Panc1 (cell line): ENCODE results near the gene CLVS2. TPM values are rescaled to one million over a fixed set of nuclear protein-coding genes. Genes with fewer than 3 reads are reported as not detected.

Experiments
- ATAC-seq: fragments of 200-7000 bp; cut with Tn5 transposase; 2 replicates; pipeline ENCODE4 v1.9.1; 2020; ENCODE audit warnings: mild to moderate bottlenecking, moderate library complexity
- Bru-seq: library from RNA; stranded (reverse); fragments of 400-500 nt; gene quantifications from one replicate; lab custom pipeline; 2021; lab: Mats Ljungman, UMichigan
- BruChase-seq, 2 experiments: library from RNA; stranded (reverse); fragments of 400-500 nt; gene quantifications; one replicate each; lab custom pipeline; 2021; lab: Mats Ljungman, UMichigan
- BruUV-seq: library from RNA; stranded (reverse); fragments of 400-500 nt; replicated peaks from 2 replicates; lab custom pipeline; 2021; lab: Mats Ljungman, UMichigan
- CTCF ChIA-PET: fragments of 300-600 bp; sonication (Branson Sonifier 250); formaldehyde crosslinking; loops from one replicate; lab custom pipeline; 2022; ENCODE audit warnings: antibody characterized with exemption; lab: Charles Lee
- POLR2A ChIA-PET: fragments of 300-600 bp; sonication (Branson Sonifier 250); formaldehyde crosslinking; loops from one replicate; lab custom pipeline; 2022; ENCODE audit warnings: antibody characterized with exemption; lab: Charles Lee
- DNase-seq: peaks from one replicate; pipeline ENCODE4 v3.0.0-alpha.2; 2010; ENCODE audit warnings: low read depth, low spot score
- H3K27ac ChIP-seq: 2 replicates; pipeline ENCODE4 v1.5.1; 2011; ENCODE audit warnings: mild to moderate bottlenecking, low read length, inconsistent platforms
- H3K27me3 ChIP-seq: fragments of 200-500 bp; sonication (Bioruptor generic); 2 replicates; pipeline ENCODE4 v1.6.0; 2014; ENCODE audit warnings: low read length, inconsistent platforms; ENCODE audit not compliant: control insufficient read depth, insufficient read depth
- H3K36me3 ChIP-seq: fragments of 200-500 bp; sonication (Bioruptor generic); 2 replicates; pipeline ENCODE4 v1.5.1; 2014; ENCODE audit warnings: inconsistent platforms, mild to moderate bottlenecking, low read length, moderate library complexity; ENCODE audit not compliant: control insufficient read depth, insufficient read depth
- H3K4me1 ChIP-seq: 2 replicates; pipeline ENCODE4 v1.5.1; 2011; ENCODE audit warnings: inconsistent platforms, mild to moderate bottlenecking, low read length, moderate library complexity; ENCODE audit not compliant: control insufficient read depth, insufficient read depth
- H3K4me3 ChIP-seq, 2 experiments: 2 replicates each; pipeline ENCODE4 v1.5.1; 2011 to 2012; ENCODE audit warnings: low read depth in 2 of 2, low read length in 2 of 2, mild to moderate bottlenecking in 2 of 2, inconsistent platforms in 1 of 2, moderate library complexity in 1 of 2
- H3K9me3 ChIP-seq: fragments of 200-500 bp; sonication (Bioruptor generic); 2 replicates; pipeline ENCODE4 v1.5.1; 2014; ENCODE audit warnings: low read depth, mild to moderate bottlenecking, inconsistent platforms, low read length, moderate library complexity; ENCODE audit not compliant: control insufficient read depth, insufficient read depth
- CTCF ChIP-seq: fragments of 450-650 bp; IDR thresholded peaks from 2 replicates; pipeline ENCODE4 v1.5.1; 2017; ENCODE audit warnings: mild to moderate bottlenecking
- POLR2AphosphoS5 ChIP-seq: IDR thresholded peaks from 2 replicates; pipeline ENCODE4 v1.6.1; 2012; ENCODE audit warnings: mild to moderate bottlenecking, low read depth, low read length, moderate library complexity
- SIN3A ChIP-seq: IDR thresholded peaks from 2 replicates; pipeline ENCODE4 v1.6.1; 2012; ENCODE audit warnings: low read depth, mild to moderate bottlenecking, low read length, moderate library complexity, borderline replicate concordance; ENCODE audit not compliant: insufficient read depth
- TCF7L2 ChIP-seq: IDR thresholded peaks from 2 replicates; pipeline ENCODE4 v1.6.1; 2011; ENCODE audit warnings: mild to moderate bottlenecking, low read depth, low read length, inconsistent platforms
- in situ Hi-C: cut with HindIII; loops from 2 replicates; pipeline ENCODE4 v1.10.0; 2016; ENCODE audit warnings: low sequenced_read_pairs, low pct_unique_long_range_greater_than_20kb
- intact Hi-C: fragments of 100-400 bp; cut with micrococcal nuclease; formaldehyde crosslinking; loops from one replicate; pipeline ENCODE4 v1.10.0; 2022; ENCODE audit not compliant: unreplicated experiment
- long read RNA-seq: library from polyadenylated mRNA; unstranded; transcript quantifications from one replicate; pipeline ENCODE4 v2.0.0, GENCODE V29; 2021; ENCODE audit not compliant: unreplicated experiment
- polyA plus RNA-seq: library from polyadenylated mRNA; unstranded; fragments of >200 nt; gene quantifications from one replicate; pipeline ENCODE4 v1.2.1, GENCODE V29; 2012; ENCODE audit warnings: missing spikeins; ENCODE audit not compliant: insufficient read length
- total RNA-seq: library from RNA; stranded (reverse); gene quantifications from one replicate; pipeline ENCODE4 v1.2.1, GENCODE V29; 2021; ENCODE audit not compliant: unreplicated experiment
- TF ChIP-seq, protein P1 (sequence below), 2 experiments: IDR thresholded peaks; 2 replicates each; pipeline ENCODE4 v1.6.1; 2011 to 2012; ENCODE audit warnings: low read depth in 2 of 2, control low read depth in 1 of 2, low read length in 1 of 2, mild to moderate bottlenecking in 1 of 2, moderate library complexity in 1 of 2; ENCODE audit not compliant: insufficient read depth in 1 of 2

Gene CLVS2, protein sequence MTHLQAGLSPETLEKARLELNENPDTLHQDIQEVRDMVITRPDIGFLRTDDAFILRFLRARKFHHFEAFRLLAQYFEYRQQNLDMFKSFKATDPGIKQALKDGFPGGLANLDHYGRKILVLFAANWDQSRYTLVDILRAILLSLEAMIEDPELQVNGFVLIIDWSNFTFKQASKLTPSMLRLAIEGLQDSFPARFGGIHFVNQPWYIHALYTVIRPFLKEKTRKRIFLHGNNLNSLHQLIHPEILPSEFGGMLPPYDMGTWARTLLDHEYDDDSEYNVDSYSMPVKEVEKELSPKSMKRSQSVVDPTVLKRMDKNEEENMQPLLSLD
- total RNA-seq (1.1 TPM), Bru-seq, nascent RNA (percentile 39 among the genes with signal in this experiment), BruChase-seq, experiment 1, labeled RNA remaining after a 2-hour chase (percentile 38 among the genes with signal in this experiment), BruChase-seq, experiment 2, labeled RNA remaining after a 6-hour chase (percentile 36 among the genes with signal in this experiment)
- 0.06 TPM for polyA plus RNA-seq
- long read RNA-seq, full-length matches to known transcripts, result 1 of 1 reads
- long read RNA-seq, partial matches to known transcripts, result 0 of 1 reads
- long read RNA-seq, other reads (novel, unspliced or antisense), result 0 of 1 reads

- ChIA-PET CTCF (interaction anchor here (0.6 kb wide), 1 partner anchor 91 kb away, joined by 3 read pairs; no protein-coding TSS in a partner anchor), POLR2A (no interaction called here)
- Histone ChIP-seq H3K4me1 (no peaks in the 10 kb centered on the region), H3K27me3 (peaks cover 17% of the 10 kb centered on the region), H3K36me3 (no peaks in the 10 kb centered on the region), H3K9me3 (no peaks in the 10 kb centered on the region), H3K4me3 (peak within 1 kb of the TSS; percentile 37 to 57), H3K27ac (no peak within 1 kb of the TSS)
- DNase-seq (no peak), ATAC-seq (peak; percentile 92)
- no TSS peak for BruUV-seq
- intact Hi-C loops, result no loop called here
- in situ Hi-C loops, result no loop called here
- TF ChIP-seq, protein P1, sequence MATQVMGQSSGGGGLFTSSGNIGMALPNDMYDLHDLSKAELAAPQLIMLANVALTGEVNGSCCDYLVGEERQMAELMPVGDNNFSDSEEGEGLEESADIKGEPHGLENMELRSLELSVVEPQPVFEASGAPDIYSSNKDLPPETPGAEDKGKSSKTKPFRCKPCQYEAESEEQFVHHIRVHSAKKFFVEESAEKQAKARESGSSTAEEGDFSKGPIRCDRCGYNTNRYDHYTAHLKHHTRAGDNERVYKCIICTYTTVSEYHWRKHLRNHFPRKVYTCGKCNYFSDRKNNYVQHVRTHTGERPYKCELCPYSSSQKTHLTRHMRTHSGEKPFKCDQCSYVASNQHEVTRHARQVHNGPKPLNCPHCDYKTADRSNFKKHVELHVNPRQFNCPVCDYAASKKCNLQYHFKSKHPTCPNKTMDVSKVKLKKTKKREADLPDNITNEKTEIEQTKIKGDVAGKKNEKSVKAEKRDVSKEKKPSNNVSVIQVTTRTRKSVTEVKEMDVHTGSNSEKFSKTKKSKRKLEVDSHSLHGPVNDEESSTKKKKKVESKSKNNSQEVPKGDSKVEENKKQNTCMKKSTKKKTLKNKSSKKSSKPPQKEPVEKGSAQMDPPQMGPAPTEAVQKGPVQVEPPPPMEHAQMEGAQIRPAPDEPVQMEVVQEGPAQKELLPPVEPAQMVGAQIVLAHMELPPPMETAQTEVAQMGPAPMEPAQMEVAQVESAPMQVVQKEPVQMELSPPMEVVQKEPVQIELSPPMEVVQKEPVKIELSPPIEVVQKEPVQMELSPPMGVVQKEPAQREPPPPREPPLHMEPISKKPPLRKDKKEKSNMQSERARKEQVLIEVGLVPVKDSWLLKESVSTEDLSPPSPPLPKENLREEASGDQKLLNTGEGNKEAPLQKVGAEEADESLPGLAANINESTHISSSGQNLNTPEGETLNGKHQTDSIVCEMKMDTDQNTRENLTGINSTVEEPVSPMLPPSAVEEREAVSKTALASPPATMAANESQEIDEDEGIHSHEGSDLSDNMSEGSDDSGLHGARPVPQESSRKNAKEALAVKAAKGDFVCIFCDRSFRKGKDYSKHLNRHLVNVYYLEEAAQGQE (IDR thresholded peaks at IDR 0.05; ENCODE audit: insufficient read depth in 1 of 2, low read depth in 2 of 2, low read length in 1 of 2), result no peak
- TF ChIP-seq CTCF (no peak), SIN3A (no peak), TCF7L2 (no peak), POLR2AphosphoS5 (no peak)
Observed at GRCh38 chr6:122995921-122996793, at the start of gene CLVS2. TSS of gene CLVS2 (plus strand) at chr6:122996235. CDS start at chr6:122997778, 1,543 bp downstream.

GRCh38 chr6:122947355-122947754, 48.7 kb upstream of the CLVS2 start:
- Histone ChIP-seq H3K9me3 (no peaks in the 10 kb centered on the region), H3K27me3 (no peaks in the 10 kb centered on the region), H3K4me1 (no peaks in the 10 kb centered on the region), H3K36me3 (no peaks in the 10 kb centered on the region), H3K27ac (no peak overlapping the region), H3K4me3 (no peak overlapping the region)
- in situ Hi-C loops (no loop called here), intact Hi-C loops (loop anchor here (5.0 kb wide), 1 partner anchor 370 kb away; no protein-coding TSS in a partner anchor)
- no peak for DNase-seq
- no peak for ATAC-seq
- ChIA-PET POLR2A (no interaction called here), CTCF (interaction anchor here (0.7 kb wide), 1 partner anchor 314 kb away, joined by 3 read pairs; no protein-coding TSS in a partner anchor)
- TF ChIP-seq TCF7L2, result no peak
- TF ChIP-seq CTCF, result peak; percentile 64
- no peak for TF ChIP-seq SIN3A
- BruUV-seq, result no TSS peak
